Fibroblast of villous mesenchyme (primary cell): ENCODE data around the gene HTT-AS. TPM values are rescaled to one million over a fixed set of nuclear protein-coding genes. Genes with fewer than 3 reads are reported as not detected.
A peak's percentile ranks its signal among the peaks of the same experiment; 100 is the strongest.
"Not testable (repeated sequence)": the region's sequence is repeated elsewhere in the genome, so short reads cannot be mapped to it uniquely, and the experiment has no call there.

Experiments used
- DNase-seq: peaks from one replicate; pipeline ENCODE4 v3.0.0-alpha.2; 2010; ENCODE audit warnings: low read depth
- H3K4me3 ChIP-seq: 2 replicates; pipeline ENCODE4 v1.5.1; 2011; ENCODE audit warnings: low read depth, mild to moderate bottlenecking, low read length
- total RNA-seq: library from RNA; depleted of rRNA; stranded (reverse); fragments of >200 nt; gene quantifications from 2 replicates; pipeline ENCODE4 v1.2.3, GENCODE V29; 2012
- TF ChIP-seq, protein P1 (sequence below): IDR thresholded peaks from 2 replicates; pipeline ENCODE4 v1.5.1; 2012; ENCODE audit warnings: low read depth, mild to moderate bottlenecking, low read length; ENCODE audit not compliant: insufficient read depth

Gene HTT-AS
- total RNA-seq, 1 donor: not detected

DNA sequence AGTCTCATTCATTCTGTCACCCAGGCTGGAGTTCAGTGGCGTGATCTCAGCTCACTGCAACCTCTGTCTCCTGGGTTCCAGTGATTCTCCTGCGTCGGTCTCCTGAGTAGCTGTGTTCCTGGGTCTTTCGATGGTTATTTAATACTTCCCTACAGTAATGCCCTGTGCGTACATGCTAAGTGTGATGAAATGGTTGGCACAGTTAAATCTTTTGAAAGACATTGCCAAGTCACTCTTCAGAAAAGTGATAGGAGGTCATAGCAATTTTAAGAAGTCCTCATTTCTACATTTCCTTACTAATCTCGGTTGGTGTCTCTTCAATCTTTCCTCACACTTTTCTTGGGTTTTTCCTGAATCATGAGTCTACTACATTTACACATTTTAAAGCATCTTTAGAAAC is 14.4 kb downstream of the HTT-AS start:
- TF ChIP-seq, protein P1, sequence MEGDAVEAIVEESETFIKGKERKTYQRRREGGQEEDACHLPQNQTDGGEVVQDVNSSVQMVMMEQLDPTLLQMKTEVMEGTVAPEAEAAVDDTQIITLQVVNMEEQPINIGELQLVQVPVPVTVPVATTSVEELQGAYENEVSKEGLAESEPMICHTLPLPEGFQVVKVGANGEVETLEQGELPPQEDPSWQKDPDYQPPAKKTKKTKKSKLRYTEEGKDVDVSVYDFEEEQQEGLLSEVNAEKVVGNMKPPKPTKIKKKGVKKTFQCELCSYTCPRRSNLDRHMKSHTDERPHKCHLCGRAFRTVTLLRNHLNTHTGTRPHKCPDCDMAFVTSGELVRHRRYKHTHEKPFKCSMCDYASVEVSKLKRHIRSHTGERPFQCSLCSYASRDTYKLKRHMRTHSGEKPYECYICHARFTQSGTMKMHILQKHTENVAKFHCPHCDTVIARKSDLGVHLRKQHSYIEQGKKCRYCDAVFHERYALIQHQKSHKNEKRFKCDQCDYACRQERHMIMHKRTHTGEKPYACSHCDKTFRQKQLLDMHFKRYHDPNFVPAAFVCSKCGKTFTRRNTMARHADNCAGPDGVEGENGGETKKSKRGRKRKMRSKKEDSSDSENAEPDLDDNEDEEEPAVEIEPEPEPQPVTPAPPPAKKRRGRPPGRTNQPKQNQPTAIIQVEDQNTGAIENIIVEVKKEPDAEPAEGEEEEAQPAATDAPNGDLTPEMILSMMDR: no peak
- DNase-seq: no peak
- H3K4me3 ChIP-seq: no peak overlapping the region

DNA sequence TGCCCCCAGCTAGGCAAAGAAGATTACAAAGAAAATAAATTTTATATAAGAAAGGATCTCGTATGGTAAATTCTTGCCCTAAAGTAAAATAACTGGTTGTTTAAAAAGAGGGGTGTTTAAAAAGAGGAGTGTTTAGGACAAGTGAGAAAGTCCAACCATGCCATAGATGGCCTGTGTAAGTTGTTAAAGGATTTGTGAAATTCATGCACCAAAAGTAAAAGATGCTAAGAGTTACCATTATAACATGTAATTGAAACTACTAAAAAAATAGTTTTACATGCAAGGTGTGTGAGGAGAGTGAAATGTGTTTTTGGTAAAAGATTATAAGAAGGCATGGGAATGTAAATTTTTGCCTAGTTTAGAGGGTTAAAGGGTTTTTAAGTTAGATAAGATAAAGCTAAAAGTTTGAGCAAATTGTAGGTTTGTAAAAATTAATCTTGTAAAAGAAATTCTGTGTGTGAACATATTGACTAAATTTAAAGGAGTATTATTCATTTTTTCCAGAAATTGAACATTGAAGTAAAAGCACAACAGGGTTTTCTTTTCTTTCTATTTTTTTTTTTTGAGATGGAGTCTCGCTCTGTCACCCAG is 20.1 kb downstream of the HTT-AS start:
- TF ChIP-seq, protein P1: no peak
- DNase-seq: no peak
- no peak overlapping the region for H3K4me3 ChIP-seq

DNA sequence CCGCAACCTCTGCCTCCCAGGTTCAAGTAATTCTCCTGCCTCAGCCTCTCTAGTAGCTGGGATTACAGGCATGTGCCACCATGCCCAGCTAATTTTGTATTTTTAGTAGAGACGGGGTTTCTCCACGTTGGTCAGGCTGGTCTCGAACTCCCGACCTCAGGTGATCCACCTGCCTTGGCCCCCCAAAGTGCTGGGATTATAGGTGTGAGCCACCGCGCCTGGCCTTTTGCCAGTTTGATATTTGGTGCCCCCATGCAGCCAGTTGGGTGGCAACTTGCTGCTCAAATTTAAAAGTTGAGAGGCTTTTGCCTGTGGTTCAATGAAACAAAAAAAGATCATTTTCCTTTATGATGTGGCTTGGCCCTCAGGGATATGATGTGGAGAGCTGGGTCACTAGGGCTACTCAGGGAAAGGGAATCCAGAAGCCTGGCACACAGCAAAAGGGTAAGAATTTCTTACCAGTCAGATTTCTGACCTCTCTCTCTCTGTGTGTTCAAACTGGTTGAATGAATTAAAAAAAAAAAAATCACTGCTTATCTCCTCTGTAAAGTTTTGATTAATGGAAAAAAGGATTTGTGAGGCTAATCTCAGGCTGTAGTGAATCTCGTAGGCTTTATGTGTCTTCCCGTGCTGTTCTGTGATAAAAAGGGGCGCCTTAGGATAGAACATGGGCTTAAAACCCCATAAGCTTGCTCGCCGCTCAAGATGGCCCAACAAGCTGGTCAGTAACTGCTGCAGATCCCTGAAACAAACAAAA is 23.0 kb downstream of the HTT-AS start:
- not testable (repeated sequence) for H3K4me3 ChIP-seq, DNase-seq

DNA sequence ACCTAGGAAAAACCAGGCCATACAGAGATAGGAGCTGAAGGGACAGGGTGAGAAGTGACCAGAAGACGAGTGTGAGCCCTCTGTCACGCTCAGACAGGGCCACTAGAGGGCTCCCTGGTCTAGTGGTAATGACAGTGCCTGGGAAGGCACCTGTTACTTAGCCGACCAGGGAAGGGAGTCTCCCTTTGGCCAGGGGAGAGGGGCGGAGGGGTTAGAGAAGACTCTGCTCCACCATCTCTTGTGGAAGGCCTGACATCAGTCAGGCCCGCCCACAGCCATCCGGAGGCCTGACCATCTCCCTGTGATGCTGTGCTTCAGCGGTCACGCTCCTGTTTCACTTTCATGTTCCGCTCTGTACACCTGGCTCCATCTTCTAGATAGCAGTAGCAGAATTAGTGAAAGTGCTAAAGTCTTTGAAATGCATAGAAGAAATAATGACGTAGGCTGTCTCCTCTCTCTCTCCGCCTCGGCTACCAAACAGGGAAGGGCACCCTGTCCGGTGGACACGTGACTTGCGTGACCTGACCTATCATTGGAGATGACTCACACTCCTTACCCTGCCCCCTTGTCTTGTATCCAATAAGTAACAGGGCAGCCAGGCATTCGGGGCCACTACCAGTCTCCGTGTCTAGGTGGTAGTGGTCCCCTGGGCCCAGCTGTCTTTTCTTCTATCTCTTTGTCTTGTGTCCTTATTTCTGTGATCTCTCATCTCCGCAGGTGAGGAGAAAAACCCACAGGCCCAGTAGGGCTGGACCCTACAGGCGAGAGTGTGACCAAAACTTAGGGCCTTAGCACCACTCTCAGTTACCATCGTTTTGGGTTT is 26.7 kb downstream of the HTT-AS start:
- TF ChIP-seq, protein P1: peak; percentile 80
- DNase-seq: peak; percentile 56
- H3K4me3 ChIP-seq: no peak overlapping the region

DNA sequence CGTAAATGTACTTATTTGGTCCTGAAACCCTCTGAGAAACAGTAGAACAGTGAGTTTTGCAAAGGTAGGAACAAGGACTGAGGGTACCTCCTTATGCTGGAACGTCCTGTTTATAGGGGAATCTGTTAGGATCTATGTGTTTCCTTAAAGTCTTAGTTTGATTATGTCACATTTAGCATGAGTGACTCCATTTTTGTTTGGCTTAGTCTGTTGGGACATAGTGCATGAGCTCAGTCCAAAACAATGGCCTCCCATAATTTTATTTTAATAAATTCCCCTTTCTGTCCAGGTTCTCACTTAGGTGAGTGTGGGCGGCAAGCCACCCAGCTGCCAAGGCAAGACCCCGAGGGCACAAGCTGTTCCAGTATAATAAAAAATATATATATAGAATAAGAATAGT is 27.7 kb downstream of the HTT-AS start:
- DNase-seq: no peak
- TF ChIP-seq, protein P1: no peak
- H3K4me3 ChIP-seq: no peak overlapping the region

DNA sequence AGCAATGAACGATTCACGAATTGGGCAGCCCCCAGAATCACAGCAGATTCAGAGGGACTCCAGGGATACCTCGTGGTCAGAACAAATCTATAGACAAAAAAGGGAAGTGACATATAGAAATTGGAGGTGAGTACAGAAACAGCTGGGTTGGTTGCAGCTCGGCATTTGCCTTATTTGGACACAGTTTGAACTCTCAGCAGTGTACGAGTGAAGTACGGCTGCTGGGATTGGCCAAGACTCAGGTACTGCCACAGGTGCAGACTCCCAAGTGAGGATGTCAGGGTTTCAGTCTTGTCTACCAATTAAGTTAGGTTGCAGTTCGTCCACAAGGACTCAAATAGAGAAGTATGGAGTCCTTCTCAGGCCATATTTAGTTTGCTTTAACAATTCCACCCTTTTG is 28.2 kb downstream of the HTT-AS start:
- no peak for DNase-seq
- H3K4me3 ChIP-seq: no peak overlapping the region
- TF ChIP-seq, protein P1: no peak
